SJSA1 (cell line): Measurements from ENCODE around the gene LCOR. TPM values are rescaled to one million over a fixed set of nuclear protein-coding genes. Genes with fewer than 3 reads are reported as not detected.
"Not testable (repeated sequence)": the region's sequence is repeated elsewhere in the genome, so short reads cannot be mapped to it uniquely, and the experiment has no call there.

Experiments used
- DNase-seq, 2 experiments: peaks; one replicate each; pipeline ENCODE4 v3.0.0-alpha.2; 2015 to 2020; ENCODE audit warnings: low spot score in 2 of 2, low read depth in 1 of 2
- H3K27ac ChIP-seq: fragments of 250-450 bp; sonication (Bioruptor Pico); 2 replicates; pipeline ENCODE4 v1.5.1; 2020; ENCODE audit warnings: mild to moderate bottlenecking, moderate library complexity
- H3K27me3 ChIP-seq: fragments of 250-450 bp; sonication (Bioruptor Pico); replicated peaks from 2 replicates; pipeline ENCODE4 v1.5.1; 2020; ENCODE audit warnings: mild to moderate bottlenecking, moderate library complexity
- H3K36me3 ChIP-seq: fragments of 250-450 bp; sonication (Bioruptor Pico); 2 replicates; pipeline ENCODE4 v1.5.1; 2020; ENCODE audit warnings: mild to moderate bottlenecking
- H3K4me1 ChIP-seq: fragments of 250-450 bp; sonication (Bioruptor Pico); replicated peaks from 2 replicates; pipeline ENCODE4 v1.6.1; 2021; ENCODE audit warnings: mild to moderate bottlenecking
- H3K4me3 ChIP-seq: fragments of 250-450 bp; sonication (Bioruptor Pico); 2 replicates; pipeline ENCODE4 v1.5.1; 2020; ENCODE audit warnings: mild to moderate bottlenecking
- H3K9me3 ChIP-seq: fragments of 250-450 bp; sonication (Bioruptor Pico); replicated peaks from 2 replicates; pipeline ENCODE4 v1.5.1; 2020; ENCODE audit warnings: mild to moderate bottlenecking
- total RNA-seq: library from RNA; depleted of rRNA; stranded (reverse); fragments of >200 nt; shearing (Covaris generic); gene quantifications from 2 replicates; pipeline ENCODE4 v1.2.3, GENCODE V29; 2014; rRNA removed

LCOR gene
- 7.0 and 15.5 TPM in 2 replicates for total RNA-seq

GRCh38 chr10:96831867-96832720 lies at the start of gene LCOR:
TSS of gene LCOR (plus strand) at chr10:96832298. CDS start at chr10:96949058, 116,760 bp downstream.
- Histone ChIP-seq H3K4me3 (peak within 1 kb of the TSS; percentile 93), H3K36me3 (peaks cover 8% of the 10 kb centered on the region; the same call in 1 of the 2 replicates), H3K9me3 (no peaks in the 10 kb centered on the region), H3K27me3 (no peaks in the 10 kb centered on the region), H3K4me1 (peaks cover 13% of the 10 kb centered on the region), H3K27ac (peak within 1 kb of the TSS; percentile 84)
- peak; percentile 80 to 91 for DNase-seq

GRCh38 chr10:96784253-96784652 lies 47.8 kb upstream of the LCOR start:
- Histone ChIP-seq H3K27ac (no peak overlapping the region), H3K4me1 (no peaks in the 10 kb centered on the region), H3K27me3 (no peaks in the 10 kb centered on the region), H3K9me3 (no peaks in the 10 kb centered on the region), H3K36me3 (no peaks in the 10 kb centered on the region), H3K4me3 (no peak overlapping the region)
- DNase-seq = no peak

GRCh38 chr10:96789571-96790108 lies 42.5 kb upstream of the LCOR start:
- H3K27me3 ChIP-seq = no peaks in the 10 kb centered on the region
- no peaks in the 10 kb centered on the region for H3K9me3 ChIP-seq
- DNase-seq = no peak
- no peak overlapping the region for H3K27ac ChIP-seq
- H3K4me3 ChIP-seq = no peak overlapping the region
- peaks cover 3% of the 10 kb centered on the region for H3K4me1 ChIP-seq
- H3K36me3 ChIP-seq = no peaks in the 10 kb centered on the region

GRCh38 chr10:96791902-96792301 lies 40.2 kb upstream of the LCOR start:
- H3K27me3 ChIP-seq = no peaks in the 10 kb centered on the region
- H3K4me3 ChIP-seq = no peak overlapping the region
- peaks cover 7% of the 10 kb centered on the region for H3K4me1 ChIP-seq
- no peak for DNase-seq
- H3K9me3 ChIP-seq = no peaks in the 10 kb centered on the region
- no peaks in the 10 kb centered on the region for H3K36me3 ChIP-seq
- H3K27ac ChIP-seq = no peak overlapping the region

GRCh38 chr10:96794836-96795733 lies 37.0 kb upstream of the LCOR start:
- Histone ChIP-seq H3K36me3 (no peaks in the 10 kb centered on the region), H3K27me3 (no peaks in the 10 kb centered on the region), H3K9me3 (no peaks in the 10 kb centered on the region), H3K4me1 (peaks cover 7% of the 10 kb centered on the region), H3K27ac (no peak overlapping the region), H3K4me3 (no peak overlapping the region)
- DNase-seq = no peak

- Histone ChIP-seq H3K4me1 (peaks cover 7% of the 10 kb centered on the region), H3K27ac (no peak overlapping the region), H3K4me3 (no peak overlapping the region), H3K27me3 (no peaks in the 10 kb centered on the region), H3K9me3 (no peaks in the 10 kb centered on the region), H3K36me3 (no peaks in the 10 kb centered on the region)
- DNase-seq = no peak
These were observed 34.6 kb upstream of the LCOR start for GRCh38 chr10:96797485-96797884.

GRCh38 chr10:96803288-96803664 lies 28.8 kb upstream of the LCOR start:
- no peak for DNase-seq
- peaks cover 4% of the 10 kb centered on the region for H3K9me3 ChIP-seq
- no peaks in the 10 kb centered on the region for H3K4me1 ChIP-seq
- no peaks in the 10 kb centered on the region for H3K27me3 ChIP-seq
- H3K36me3 ChIP-seq = no peaks in the 10 kb centered on the region
- H3K27ac ChIP-seq = no peak overlapping the region
- no peak overlapping the region for H3K4me3 ChIP-seq

GRCh38 chr10:96814264-96814663 lies 17.8 kb upstream of the LCOR start:
- DNase-seq = peak; percentile 83 to 87
- peaks cover 13% of the 10 kb centered on the region for H3K4me1 ChIP-seq
- no peaks in the 10 kb centered on the region for H3K36me3 ChIP-seq
- no peaks in the 10 kb centered on the region for H3K9me3 ChIP-seq
- peak overlapping the region; percentile 26 for H3K27ac ChIP-seq
- H3K27me3 ChIP-seq = no peaks in the 10 kb centered on the region
- no peak overlapping the region for H3K4me3 ChIP-seq

- not testable (repeated sequence) for H3K9me3 ChIP-seq, H3K36me3 ChIP-seq, H3K27me3 ChIP-seq, DNase-seq, H3K4me1 ChIP-seq, H3K4me3 ChIP-seq, H3K27ac ChIP-seq
These were observed 13.1 kb upstream of the LCOR start for GRCh38 chr10:96818971-96819370.

GRCh38 chr10:96820765-96821164 lies 11.3 kb upstream of the LCOR start:
- H3K4me3 ChIP-seq = no peak overlapping the region
- no peak overlapping the region for H3K27ac ChIP-seq
- no peaks in the 10 kb centered on the region for H3K4me1 ChIP-seq
- H3K27me3 ChIP-seq = no peaks in the 10 kb centered on the region
- no peak for DNase-seq
- no peaks in the 10 kb centered on the region for H3K9me3 ChIP-seq
- H3K36me3 ChIP-seq = no peaks in the 10 kb centered on the region

GRCh38 chr10:96826438-96826837 lies 5.7 kb upstream of the LCOR start:
- no peak overlapping the region for H3K4me3 ChIP-seq
- H3K4me1 ChIP-seq = 0 out of 2 replicates have a peak, but pooled peaks cover 3% of the 10 kb centered on the region
- DNase-seq = no peak
- H3K36me3 ChIP-seq = no peaks in the 10 kb centered on the region
- no peaks in the 10 kb centered on the region for H3K9me3 ChIP-seq
- no peak overlapping the region for H3K27ac ChIP-seq
- no peaks in the 10 kb centered on the region for H3K27me3 ChIP-seq

- H3K4me1 ChIP-seq = 0 out of 2 replicates have a peak, but pooled peaks cover 3% of the 10 kb centered on the region
- H3K27me3 ChIP-seq = no peaks in the 10 kb centered on the region
- no peak for DNase-seq
- no peak overlapping the region for H3K4me3 ChIP-seq
- H3K9me3 ChIP-seq = no peaks in the 10 kb centered on the region
- no peak overlapping the region for H3K27ac ChIP-seq
- H3K36me3 ChIP-seq = peaks cover 5% of the 10 kb centered on the region; the same call in 1 of the 2 replicates
These were observed 3.5 kb upstream of the LCOR start for GRCh38 chr10:96828609-96829008.

GRCh38 chr10:96829029-96829773 lies 2.9 kb upstream of the LCOR start:
- Histone ChIP-seq H3K9me3 (no peaks in the 10 kb centered on the region), H3K4me3 (no peak overlapping the region), H3K27me3 (no peaks in the 10 kb centered on the region), H3K4me1 (peaks cover 7% of the 10 kb centered on the region; the same call in 1 of the 2 replicates), H3K27ac (no peak overlapping the region), H3K36me3 (peaks cover 5% of the 10 kb centered on the region; the same call in 1 of the 2 replicates)
- DNase-seq = no peak
